HG02642 (cell line): ENCODE measurements around the gene CNST.
"Not testable (repeated sequence)": the region's sequence is repeated elsewhere in the genome, so short reads cannot be mapped to it uniquely, and the experiment has no call there.

Source experiments
- ATAC-seq: cut with Tn5 transposase; IDR thresholded peaks from one replicate; pipeline ENCODE4 v1.9.1; 2021; ENCODE audit warnings: mild to moderate bottlenecking; ENCODE audit not compliant: unreplicated experiment, poor library complexity

Gene CNST

DNA sequence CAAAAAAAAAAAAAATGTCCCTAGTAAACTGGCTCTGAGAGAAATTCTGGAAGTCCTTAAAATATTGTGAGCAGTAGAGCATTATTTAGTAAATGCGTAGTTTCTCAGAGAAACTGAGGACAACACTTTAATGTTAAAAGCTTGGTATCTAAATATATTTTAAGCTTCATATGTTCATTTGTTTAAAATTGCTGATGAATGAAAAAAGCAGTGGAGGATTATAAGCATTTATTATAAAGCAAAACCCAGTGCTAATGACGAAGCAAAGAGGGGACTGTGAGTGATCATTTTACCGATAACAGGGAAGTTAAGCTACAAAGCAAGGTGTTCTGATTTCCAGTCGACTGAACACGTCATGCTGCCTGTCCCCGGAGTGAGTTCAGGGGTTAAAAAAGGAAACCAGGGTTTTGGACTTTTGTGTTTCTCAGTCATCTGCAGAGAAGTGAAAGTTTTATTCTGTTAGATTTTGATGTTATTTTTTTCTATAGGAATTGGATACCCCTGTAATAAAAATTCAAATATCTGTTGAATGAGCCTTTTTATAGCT lies 93.4 kb downstream of the CNST start:
- ATAC-seq = no peak

DNA sequence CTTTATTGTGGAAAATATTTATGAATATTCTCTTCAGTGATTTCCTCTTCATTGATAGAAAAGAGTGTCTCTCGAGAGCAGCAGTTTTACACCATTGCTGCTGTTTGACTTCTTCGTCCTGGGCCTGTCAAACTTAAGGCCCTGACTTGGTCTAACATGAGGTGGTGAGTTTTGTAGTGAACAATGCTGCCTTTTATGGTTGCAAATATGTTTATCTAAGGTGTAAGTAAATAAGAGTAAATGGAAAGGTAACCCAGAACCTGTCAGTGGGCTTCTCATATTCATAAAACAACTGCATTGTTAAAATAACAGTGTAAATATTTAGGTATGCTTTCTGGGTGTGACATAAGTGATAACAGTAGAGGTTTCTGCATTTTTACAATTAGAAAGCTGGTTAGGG lies 95.2 kb downstream of the CNST start:
- no peak for ATAC-seq

DNA sequence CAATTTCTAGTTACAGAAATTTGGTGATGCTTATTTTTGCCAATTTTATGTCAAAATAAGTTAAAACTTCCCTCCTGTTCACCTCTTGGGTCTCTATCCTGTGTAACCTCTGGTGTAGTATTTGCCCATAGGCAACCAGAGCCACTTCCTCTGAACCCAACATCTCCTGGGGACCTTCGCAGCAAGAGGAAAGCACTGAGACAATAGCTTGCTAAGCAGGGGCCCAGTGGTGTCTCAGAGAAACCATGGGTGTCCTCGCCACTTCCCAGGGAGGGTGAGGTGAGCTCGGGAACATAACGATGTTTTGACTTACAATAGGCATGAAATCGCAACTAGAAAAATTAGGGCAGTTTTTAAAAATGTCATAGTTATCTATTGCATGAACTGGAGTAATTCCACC lies 101.5 kb downstream of the CNST start:
- no peak for ATAC-seq

DNA sequence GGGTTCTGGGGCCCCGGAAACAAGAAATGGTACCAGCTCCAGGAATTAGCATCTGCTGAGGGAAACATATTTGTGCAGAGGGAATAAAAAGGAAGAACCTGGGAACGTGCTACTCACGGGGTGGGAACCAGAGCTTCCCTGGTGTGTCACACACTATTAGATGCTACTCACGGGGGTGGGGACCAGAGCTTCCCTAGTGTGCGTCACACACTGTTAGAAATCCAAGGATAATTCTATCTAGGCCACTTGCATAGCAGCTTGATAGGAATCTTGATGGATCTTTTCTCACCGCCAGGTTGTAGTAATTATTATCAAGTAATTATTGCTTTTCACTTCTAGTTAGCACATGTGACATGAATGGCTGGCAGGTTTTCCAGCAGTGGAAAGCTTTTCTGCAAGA lies 103.4 kb downstream of the CNST start:
- no peak for ATAC-seq

DNA sequence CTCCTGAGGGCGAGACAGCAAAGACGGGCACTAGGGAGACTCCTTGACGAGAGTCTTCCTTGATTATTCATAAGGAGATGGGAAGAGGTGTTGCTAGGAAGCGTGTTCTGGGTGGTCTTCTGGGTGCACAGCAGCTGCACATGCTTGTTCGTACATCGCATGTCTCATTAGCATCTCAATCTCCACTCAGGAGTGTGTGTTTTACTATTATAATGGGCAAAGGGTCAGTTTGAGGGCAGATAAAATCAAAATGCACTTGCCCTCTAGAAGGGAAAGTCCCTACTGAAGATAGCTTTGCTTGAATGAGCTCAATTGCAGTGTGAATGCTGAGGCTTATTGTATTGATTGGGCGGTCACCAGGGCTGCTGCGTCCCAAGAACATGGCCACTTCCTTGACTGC lies 107.8 kb downstream of the CNST start:
- ATAC-seq = no peak

DNA sequence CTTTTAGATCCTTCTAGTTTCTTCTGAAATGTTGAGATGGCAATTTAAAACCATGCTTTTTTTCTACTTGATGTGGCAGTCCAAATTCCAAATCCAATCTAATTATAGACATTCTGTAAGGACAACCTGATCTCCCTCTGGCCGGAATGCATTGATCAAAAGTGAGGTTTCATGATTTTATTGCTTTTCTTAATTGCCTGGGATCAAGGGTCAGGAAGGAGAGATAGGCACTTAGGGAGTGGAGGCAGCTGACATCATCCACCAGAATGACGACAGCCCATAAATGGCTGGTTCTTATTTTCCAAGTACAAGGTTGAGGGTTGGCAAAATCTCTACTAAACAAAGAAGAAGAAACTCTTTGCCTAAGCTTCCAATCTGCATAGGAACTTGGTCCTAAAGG lies 111.6 kb downstream of the CNST start:
- no peak for ATAC-seq

DNA sequence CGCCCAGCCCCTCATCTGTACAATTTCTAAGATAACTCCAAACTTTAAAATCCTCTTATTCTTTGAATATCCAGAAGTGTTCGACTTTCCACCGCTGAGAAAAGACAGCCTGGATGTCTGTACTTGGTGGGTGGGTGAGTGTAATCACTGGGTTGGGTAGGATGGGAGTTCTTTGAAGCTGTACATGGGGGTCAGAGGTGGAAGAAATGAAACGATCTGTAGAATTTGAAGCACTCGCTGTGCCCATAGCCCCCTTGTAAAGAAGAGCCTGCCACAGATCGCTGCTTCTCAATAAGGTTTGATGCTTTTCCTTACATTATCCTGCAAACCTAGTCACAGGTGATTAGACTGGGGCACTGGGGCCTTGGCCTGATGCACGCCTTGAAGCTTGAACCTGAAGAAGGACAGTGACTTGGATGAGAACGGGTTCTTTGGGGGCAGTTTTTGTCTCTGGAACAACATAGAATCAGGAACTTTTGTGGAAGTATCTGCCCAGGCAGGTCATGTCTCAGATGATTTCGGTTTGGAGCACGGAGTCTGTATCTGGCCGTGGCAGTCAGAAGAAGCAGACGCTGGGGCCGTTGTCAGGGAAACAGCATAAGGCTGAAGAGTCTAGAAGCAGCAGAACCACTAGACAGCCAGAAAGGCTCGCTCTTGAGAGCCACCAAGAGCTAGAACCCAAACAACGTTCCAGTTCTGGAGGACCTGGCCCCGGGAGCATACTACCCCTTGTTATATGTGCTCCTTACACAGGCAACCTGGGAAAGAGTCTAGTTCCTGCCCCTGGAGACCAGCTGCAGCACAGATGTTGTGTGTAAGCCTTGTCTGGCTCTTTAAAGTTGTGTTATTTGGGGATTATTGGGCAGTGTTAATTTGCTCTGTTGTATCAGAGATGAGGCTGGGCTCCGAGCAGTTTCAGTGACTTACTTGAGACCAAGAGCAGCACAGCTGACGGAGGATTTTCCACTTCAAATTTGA lies 112.8 kb downstream of the CNST start:
- no peak for ATAC-seq

DNA sequence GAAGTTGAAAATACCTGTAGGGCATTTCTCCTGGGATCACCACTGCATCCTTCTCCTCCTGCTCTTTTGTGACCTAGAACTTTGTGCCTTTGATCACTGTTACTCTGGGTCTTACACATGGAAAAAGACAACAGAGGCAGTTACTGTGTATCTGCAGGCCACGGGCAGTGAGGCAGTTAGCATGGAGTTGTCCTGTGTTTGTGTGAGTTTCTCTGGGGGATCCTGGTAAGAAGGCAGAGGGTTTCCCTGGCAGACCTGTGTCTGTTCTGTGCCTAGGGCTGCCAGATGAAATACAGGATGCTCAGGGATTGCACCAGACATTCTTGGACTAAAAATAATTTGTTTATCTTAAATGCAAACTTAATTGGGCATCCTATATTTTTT lies 113.5 kb downstream of the CNST start:
- ATAC-seq = no peak

DNA sequence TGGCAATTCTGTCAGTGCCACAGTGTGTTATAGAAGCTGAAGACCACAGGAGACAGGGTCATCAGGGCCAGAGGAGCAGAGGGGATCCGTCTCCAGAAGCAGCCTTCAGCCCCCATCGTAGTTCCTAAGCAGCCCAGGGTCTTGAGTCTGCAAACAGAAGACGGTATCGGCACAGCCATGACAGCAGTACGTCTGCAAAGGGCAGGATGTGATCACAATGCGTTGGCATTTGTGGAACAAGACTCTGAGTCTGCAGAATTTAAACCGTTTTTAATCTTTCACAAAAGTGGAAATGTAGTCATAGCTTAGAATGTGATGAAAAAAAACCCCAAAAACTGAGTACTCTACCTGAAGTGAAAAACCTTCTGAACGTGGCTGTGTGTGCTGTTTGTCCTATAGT lies 113.9 kb downstream of the CNST start:
- ATAC-seq = no peak

DNA sequence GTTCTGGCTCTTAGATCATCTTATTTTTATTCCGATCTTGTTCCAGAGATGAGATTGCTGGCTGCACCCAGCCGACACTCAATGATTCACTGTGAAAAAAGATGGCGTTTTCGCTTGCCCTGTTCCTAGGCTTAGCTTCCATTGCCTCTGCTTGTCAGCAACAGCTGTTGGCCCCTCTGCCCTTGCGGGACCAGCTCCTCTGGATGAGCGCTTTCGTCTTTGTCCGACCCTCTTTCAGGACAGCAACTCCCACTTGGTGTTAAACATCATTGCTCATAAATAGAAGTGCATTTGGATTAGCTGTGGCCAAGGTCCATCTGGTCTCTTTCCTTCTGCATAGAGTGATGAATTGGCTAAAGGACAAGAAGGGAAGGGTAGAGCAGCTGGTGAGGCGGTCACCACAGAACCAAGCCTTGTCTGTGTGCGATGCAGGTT lies 114.5 kb downstream of the CNST start:
- no peak for ATAC-seq

DNA sequence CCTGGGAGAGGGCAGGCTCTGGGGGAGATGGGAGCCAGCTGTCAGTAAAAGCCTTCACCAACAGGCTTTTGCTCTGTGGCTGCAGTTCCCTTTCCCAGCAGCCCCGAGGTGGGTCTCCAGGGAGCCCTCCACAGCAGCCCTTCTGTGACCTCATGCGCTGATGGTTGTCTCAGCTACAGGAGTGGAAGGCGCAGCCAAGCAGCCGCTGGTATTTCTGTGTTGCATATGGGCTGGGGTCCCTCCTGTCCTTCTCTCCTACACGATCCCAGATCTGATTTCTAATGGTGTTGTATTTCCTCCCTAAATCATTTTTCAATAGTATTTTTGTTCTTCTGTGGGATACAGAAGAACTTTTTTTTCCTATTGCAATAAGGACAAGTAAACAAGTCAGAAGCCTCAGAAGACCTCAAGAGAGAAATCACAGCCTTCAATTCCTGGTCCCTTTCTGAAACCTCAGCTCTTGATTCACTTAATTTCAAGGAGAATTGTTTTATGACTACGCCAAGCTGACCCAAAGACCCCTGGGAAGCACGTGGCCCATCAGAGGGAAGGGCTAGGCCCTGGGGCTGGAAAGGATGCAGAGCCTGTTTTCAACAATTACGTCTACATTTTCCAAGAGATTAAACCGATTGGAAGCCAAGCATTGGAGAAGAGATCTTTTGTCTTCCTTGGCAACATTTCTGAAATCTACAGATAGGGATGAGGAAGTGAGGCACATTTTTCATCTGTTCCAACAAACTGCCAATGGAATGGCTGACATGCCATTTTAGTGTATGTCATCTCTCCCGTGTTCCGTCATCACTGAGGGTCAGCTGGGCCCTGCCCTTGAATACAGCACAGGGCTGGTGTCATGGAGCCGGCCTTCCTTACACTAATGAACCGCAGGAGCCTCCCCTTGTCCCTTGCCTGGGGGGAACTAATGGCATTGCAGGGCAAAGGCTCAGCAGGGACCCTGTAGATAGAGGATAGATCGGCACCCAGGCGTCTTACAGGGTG lies 115.9 kb downstream of the CNST start:
- no peak for ATAC-seq

DNA sequence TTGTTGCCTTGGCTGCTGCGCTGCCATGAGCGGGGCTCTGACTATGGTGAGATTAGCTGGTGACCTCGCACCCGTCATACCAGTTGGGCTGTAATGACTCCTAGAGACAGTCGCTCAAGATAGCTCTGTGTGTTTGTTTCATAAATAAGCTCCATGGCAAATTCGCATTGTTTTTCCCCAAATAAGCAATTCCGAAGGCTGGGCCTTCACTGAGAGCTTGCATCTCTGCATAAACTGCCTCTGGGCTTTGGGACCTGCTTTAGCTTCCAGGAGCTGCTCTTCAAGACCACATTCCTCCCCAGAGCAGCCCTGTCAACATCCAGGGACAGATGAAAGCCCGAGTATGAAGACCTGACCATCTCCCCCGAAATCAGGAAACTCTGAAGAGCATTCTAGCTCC lies 117.3 kb downstream of the CNST start:
- no peak for ATAC-seq

DNA sequence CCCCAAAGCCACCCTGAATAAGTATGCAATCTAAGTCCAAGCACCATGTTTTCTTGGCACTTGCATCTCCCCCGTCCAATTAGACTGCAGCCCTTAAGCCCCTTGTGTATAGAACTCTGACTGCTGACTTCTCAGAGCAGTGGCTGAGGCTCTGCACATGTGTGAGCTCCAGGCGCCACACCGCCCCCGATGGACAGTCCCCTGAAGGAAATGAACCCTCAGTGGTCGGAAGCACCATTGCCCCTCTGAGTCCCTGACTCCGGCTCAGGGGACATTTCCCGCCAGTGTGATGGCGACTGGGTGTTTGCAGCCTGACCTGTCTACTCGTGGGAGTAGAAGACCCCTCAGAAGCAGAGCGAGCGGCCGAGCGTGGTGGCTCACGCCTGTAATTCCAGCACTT lies 120.7 kb downstream of the CNST start:
- ATAC-seq = no peak

DNA sequence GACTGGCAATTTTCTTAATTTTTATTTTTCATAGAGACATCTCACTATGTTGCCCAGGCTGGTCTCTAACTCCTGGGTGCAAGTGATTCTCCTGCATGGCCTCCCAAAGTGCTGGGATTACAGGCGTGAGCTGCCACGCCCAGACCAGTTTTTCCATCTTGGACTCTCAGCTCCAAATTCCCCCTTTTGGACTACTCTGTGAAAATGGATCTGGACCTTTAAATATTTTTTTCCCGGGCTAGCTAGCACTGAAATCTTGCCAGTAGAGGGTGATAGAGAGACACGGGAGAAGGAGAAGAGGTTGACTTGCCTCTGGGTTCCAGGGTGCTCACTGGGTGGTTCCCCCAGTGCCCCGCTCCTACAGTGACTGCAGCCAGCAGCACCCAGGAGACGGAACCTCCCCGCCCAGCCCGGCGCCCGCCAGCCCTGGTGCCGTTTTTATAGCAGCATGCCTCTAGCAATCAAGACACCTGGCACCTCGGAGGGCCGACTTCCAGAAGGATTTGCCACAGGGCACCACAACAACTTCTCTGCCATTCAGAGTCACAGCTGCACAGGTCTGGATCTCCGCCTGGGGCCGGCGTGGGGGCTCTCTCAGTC lies 123.3 kb downstream of the CNST start:
- peak; percentile 97 for ATAC-seq

DNA sequence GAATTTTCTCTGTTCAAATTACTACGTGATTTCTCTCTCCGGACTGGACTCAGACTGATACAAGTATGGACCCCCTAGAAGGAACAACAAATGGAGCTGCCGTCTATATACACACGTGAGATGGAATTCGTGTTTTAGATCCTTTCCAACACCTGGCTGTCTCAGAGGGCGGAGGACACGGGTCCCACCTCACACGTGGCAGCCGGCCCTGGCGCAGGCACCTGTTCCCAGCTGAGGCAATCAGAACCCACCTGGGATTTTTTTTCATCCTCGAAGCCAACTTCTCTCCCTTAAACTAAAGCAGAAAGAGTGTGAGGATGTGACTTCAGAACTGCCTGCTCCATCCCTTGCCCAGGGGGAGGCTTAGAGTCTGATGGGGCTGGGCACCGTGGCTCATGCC lies 123.8 kb downstream of the CNST start:
- ATAC-seq = no peak

DNA sequence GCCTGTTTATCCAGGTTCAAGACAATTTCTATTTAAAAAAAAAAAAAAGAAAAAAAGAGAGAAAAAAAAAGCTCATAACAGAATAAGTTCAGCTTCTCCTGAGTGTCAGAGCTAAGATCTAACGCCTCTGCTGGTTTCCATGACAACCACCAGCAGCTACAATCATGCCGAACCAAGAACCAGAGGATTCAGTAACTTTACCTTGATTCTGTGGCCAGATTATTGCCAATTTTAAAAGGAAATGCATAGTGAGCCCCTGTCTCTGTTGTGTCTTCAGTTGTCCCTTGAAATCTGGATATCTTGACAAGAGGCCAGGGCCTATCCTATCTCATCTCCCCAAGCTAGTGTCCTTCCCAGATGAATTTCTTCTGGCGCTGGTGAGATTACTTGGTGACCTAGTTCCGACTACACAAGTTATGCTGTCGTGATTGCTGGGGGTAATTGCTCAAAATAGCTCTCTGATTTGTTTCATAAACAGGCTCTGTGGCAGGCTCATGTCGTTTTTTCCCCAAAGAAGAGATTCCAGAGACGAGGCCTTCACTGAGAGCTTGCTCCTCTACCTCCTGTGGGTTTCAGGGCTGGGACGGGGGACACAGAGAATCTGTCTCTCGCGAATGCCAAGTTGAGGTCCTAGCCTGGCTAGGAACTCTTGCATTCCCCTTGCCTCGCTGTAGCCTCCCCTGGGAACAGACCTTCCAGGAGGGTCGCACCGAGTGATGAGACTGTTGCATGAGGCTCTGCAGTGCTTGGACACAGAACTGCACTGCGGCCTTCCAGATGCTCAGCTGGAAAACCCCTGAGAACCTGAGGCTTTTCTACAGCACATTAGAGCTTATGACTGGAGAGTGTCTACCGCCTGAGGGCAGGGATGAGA lies 125.6 kb downstream of the CNST start:
- ATAC-seq = no peak

DNA sequence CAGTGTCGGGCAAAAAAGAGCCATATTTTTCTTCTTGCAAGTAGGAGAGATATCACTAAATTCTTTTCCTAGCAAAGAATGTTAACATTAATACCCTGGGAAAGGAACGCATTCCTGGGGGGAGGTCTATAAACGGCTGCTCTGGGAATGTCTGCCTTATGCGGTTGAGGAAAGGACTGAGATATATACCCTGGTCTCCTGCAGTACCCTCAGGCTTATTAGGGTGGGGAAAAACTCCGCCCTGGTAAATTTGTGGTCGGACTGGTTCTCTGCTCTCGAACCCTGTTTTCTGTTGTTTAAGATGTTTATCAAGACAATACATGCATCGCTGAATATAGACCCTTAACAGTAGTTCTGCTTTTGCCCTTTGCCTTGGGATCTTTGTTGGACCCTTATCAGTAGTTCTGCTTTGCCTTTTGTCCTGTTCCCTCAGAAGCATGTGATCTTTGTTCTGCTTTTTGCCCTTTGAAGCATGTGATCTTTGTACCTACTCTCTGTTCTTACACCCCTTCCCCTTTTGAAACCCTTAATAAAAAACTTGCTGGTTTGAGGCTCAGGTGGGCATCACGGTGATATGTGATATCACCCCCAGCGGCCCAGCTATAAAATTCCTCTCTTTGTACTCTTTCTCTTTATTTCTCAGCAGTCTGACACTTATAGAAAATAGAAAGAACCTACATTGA lies 128.1 kb downstream of the CNST start:
- ATAC-seq = not testable (repeated sequence)

DNA sequence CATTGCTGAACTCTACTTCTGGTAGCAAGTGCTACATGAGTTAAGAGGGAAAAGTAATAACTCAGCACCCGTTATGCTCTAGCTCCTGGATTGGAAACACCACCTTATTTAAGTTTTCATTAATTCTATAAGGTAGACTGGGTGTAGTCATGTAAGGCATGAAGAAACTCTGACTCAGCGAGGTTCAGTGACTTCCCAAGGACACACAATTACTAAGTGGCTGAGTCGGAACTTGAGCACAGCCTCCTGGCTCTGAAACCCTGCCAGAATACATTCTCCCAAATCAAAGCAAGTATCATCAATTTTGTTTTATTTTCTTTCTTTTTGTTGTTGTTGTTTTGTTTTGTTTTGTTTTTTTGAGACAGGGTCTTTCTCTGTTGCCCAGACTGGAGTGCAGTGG lies 128.9 kb downstream of the CNST start:
- ATAC-seq = no peak

DNA sequence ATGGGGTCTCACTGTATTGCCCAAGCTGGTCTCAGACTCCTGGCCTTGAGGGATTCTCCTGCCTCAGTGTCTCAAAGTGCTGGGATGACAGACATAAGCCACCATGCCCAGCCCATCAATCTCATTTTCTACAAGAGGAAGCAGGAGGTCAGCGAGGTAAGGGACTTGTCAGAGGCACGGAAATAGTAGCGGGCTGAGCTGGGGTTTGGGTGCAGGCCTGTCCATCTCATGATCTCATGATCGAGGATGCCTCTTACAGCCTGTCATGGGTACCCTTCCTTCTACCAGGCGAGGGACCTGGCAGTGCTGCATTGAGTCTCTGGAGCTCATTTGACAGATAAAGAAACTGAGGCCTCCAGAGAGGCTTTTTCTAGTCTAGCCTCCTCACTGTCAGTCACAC lies 129.4 kb downstream of the CNST start:
- ATAC-seq = no peak
